HG03045 (cell line): ENCODE data around the gene MRPL36.
"Not testable (repeated sequence)": the region's sequence is repeated elsewhere in the genome, so short reads cannot be mapped to it uniquely, and the experiment has no call there.

Source experiments
- ATAC-seq: cut with Tn5 transposase; IDR thresholded peaks from one replicate; pipeline ENCODE4 v1.9.1; 2021; ENCODE audit warnings: mild to moderate bottlenecking, moderate library complexity; ENCODE audit not compliant: unreplicated experiment

The MRPL36 gene

DNA sequence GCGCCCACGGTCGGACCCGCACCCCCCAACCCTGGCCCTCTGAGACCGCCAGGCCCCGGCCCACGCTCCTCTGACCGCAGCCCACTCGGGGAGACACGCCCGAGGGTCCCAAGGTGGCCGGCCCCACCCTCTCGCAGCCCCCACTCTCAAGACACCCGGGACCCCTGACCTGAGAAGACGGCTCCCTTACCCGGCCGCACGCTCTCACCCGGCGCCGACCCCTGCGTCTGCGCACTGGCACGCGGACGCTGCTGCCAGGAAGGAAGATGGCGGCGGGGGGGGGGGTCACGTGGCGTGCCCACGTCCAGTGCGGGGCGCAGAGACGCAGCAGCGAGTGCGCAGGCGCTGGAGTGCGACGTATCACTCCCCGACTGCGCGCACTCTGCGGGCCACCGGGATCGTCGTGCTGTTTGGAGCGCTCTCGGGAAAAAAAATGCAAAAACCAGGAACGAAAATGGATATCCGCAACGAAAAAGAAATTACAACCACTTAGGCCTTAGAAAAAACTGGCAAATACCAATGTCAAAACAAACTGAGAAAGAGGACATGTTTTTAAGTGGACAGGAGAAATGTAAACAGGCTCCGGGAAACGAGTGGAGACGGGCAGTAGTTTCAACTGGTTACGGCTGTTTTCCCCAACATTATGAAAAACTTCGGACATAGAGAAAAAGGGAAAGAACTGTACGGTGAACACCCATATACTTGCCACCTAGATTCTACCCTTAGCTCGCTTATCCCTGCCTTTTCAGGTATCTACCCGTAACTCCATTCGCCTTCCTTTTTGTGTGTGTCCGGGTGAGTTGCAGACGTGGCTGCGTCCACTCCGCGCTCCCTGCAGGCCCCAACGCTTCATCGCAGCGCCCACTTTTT, at the start of gene MRPL36:
Gene MRPL36, minus strand, starts transcription at position 236 of the 870 bp plus-strand sequence. CDS start 902 bp downstream, outside the sequence.
- ATAC-seq = peak; percentile 57

GRCh38 chr5:1847611-1848010, 48.0 kb upstream of the MRPL36 start:
- no peak for ATAC-seq

GRCh38 chr5:1847056-1847455, 47.4 kb upstream of the MRPL36 start:
- no peak for ATAC-seq

GRCh38 chr5:1846583-1846982, 46.9 kb upstream of the MRPL36 start:
- ATAC-seq = no peak

DNA sequence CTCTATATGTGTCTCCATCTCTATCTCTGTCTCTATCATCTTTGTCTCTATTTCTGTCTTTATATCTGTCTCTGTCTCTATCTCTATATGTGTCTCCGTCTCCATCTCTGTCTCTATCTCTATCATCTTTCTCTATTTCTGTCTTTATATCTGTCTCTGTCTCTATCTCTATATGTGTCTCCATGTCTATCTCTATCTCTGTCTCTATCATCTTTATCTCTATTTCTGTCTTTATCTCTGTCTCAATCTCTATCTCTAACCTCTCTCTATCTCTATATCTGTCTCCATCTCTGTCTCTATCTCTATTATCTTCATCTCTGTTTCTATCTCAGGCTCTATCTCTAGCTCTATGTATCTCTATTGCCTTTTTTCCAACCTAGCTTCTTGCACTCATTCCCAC, 46.1 kb upstream of the MRPL36 start:
- no peak for ATAC-seq

GRCh38 chr5:1844708-1845436, 45.2 kb upstream of the MRPL36 start:
- ATAC-seq = no peak

- ATAC-seq = not testable (repeated sequence)
Observed at GRCh38 chr5:1843761-1844160, 44.1 kb upstream of the MRPL36 start.

DNA sequence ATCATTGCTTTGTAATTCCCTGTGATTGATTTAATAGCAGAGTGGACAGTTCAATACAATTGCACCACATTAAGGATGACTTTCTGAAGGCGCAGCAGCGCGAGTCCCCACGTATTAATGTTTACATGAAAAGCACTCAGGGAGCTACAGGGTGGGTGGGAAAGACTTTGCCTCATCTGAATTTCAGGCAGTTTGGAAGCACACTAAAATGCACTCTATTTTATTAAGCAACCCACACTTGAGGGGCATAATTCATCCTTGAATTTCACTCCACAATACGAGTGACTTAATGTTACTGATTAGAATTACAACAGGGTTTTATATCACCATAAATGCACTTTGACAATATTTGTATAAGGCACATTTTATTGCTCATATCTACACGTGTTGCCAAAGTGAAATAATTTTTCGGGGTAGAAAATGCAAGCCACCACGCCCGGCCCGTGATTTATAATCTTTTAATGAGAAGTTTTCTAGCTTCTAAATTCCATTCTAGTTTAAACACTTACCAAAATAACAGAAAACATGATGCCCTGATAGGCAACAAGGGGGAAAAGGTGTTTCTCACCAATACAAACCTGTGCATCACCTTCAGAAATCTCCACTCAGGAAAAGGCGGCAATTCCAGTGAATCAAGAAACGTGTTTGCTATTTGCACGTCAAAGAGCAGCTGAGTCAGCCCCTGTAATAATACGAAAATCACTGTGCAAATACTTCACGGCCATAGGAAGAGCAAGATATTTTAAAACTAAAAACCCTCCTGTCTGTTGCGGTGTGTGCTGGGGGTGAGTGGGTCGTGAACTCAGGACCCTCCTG, 42.6 kb upstream of the MRPL36 start:
- ATAC-seq = no peak

DNA sequence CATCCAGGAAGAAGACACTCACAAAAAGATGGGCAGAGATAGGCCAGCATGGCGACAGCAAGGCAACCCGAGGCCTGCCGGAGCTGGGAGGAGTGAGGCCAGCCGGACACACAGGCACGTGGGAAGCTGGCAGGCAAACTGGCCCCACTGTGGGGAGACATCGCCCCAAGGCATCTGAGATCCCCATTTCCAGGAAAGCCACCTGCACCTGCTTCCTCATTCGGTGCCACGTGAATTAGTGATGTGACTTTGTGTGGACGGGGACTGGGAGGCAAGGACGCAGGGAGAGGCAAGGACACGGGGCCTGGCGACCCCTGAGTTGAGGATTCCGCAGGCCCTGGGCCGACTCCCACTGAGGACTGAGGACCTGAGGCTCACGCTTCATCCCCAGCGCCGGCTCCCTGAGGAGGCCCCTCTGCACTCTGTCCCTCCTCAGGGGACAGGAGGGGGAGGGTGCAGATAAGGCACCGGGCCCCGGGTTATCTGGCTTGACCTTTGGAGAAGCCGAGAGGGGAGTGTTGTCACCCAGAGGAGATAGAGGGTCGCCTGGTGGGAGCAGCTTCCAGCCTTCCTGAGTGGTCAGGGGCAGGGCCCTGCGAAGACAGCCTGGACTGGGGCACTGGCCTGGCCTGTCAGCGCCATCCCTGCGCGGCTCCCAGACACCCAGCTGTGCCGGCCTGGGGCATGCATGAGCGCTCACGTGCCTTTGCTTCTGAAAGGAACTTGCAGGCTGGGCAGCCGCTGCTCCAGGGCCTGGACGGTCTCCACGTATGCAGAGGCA, 41.3 kb upstream of the MRPL36 start:
- no peak for ATAC-seq

GRCh38 chr5:1840071-1840547, 40.5 kb upstream of the MRPL36 start:
- no peak for ATAC-seq

DNA sequence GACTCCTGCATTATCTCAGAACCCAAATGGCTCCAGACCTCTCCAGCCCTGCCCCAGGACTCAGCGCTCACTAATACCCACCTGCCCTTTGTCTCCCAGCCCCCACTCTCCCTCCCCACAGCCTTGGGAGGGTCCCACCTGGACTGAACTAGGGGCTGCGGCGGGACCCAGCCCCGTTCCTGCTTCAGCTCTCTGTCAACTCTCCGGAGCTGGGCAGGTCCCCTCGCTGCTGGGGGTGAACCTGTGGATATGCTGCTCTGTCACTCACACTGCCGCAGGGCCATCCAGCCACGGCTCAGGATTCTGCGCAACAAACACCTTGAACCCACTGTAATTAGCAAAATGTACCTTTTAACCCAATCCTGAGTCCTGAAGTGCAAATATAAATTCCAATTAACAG, 38.4 kb upstream of the MRPL36 start:
- no peak for ATAC-seq

- ATAC-seq = no peak
Observed at GRCh38 chr5:1836891-1837880, 37.5 kb upstream of the MRPL36 start.

DNA sequence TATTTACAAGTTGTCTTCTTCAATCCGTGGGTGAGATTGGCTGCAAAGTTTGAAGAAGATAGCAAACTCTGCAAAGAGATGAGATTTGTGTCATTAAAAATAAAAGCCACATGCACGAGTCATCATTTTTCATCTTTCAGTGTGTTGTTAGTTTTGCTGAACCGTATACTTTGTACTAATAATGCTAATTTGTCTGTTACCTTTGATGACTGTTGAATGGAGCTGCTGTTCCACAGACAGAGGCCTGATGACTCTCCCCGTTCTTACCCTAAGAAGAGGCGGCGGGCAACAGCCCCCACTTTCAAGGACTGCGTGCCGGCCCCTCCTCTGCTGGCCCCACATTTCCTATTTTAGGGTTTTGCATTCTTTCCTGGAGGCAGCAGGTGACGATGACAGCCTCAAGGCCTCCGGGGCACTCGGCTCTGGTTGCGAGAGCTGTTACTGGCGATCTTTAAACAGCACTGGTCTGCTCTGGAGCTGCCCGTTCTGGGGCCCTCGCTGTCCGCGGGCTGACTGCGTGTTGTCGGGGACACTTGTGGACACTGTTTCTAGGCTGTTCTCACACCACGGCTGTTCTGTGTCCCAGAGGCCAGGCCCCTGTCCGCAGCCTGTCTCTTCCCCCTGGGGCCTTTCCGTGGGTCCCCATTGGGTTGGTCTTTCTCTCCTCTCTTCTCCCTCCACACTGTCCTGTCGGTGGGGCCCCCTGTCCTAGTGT, 36.7 kb upstream of the MRPL36 start:
- no peak for ATAC-seq

DNA sequence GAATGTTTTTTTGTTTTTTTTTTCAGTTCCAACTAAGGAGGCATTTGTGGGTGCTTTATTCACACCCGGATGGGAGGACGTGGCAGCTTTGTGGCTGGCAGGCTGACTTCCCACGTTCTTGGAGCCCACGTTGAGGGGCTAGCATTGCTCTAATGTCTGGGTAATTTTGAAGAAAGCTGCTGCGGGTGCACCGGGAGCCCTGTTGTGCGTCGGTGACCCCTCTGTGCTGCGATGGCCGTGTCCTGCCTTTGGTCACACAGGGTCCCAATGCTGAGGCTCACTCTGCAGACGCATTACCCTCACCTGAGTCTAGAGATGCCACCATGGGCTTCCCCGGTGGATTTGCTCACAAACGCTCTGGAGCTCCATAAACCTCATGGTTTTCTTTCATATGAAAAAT, 35.8 kb upstream of the MRPL36 start:
- no peak for ATAC-seq

GRCh38 chr5:1834721-1835429, 35.2 kb upstream of the MRPL36 start:
- no peak for ATAC-seq

DNA sequence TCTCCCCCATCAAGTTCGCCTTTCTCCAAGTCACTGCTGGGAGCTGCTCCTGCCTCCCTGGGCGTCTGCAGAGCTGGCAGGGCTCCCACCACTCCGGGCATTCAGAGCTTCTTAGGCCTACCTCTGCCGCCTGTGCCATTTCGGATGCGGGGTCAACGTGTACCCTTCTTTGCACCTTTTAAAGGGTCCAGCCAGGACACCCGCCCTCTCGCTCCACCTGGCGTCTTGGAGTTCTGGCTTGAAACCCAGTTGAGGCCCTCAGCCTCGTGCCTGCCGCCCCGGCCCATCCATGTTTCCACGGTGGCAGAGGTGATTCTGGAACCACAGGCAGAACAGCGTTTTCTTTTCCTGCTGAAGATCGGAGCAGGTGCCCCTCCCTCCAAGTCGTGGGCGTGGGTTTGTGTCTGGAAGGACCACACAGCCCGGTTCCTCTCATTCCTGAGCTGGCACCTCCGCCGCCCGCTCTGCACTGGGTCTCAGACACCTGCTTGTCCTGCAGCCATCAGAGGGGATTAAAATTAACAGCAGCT, 34.5 kb upstream of the MRPL36 start:
- no peak for ATAC-seq

GRCh38 chr5:1833264-1834021, 33.8 kb upstream of the MRPL36 start:
- no peak for ATAC-seq
